GM11168 (cell line): ENCODE data around the gene SCO2.

Experiments
- in situ Hi-C: fragments of 300-500 bp; cut with MboI; formaldehyde crosslinking; loops from one replicate; pipeline ENCODE4 v1.12.0; 2022; ENCODE audit warnings: low sequenced_read_pairs; ENCODE audit not compliant: unreplicated experiment

The SCO2 gene

GRCh38 chr22:50525104-50525857 lies at the start of gene SCO2:
Gene SCO2 (minus strand): TSS chr22:50525598. CDS start chr22:50524411, 1,187 bp downstream.
- in situ Hi-C loops = no loop called here

- in situ Hi-C loops = no loop called here
These were observed 49.0 kb upstream of the SCO2 start for GRCh38 chr22:50574383-50574755.

- in situ Hi-C loops = no loop called here
These were observed 48.3 kb upstream of the SCO2 start for GRCh38 chr22:50573491-50574382.

- in situ Hi-C loops = no loop called here
These were observed 47.6 kb upstream of the SCO2 start for GRCh38 chr22:50572965-50573364.

- in situ Hi-C loops = no loop called here
These were observed 46.1 kb upstream of the SCO2 start for GRCh38 chr22:50571264-50572175.

- in situ Hi-C loops = no loop called here
These were observed 45.5 kb upstream of the SCO2 start for GRCh38 chr22:50570861-50571260.

GRCh38 chr22:50569896-50570535 lies 44.6 kb upstream of the SCO2 start:
- in situ Hi-C loops = no loop called here

GRCh38 chr22:50569041-50569459 lies 43.7 kb upstream of the SCO2 start:
- in situ Hi-C loops = no loop called here

- in situ Hi-C loops = no loop called here
These were observed 43.2 kb upstream of the SCO2 start for GRCh38 chr22:50568626-50569025.

GRCh38 chr22:50567721-50568252 lies 42.4 kb upstream of the SCO2 start:
- in situ Hi-C loops = no loop called here

- in situ Hi-C loops = no loop called here
These were observed 38.9 kb upstream of the SCO2 start for GRCh38 chr22:50564289-50564688.

- in situ Hi-C loops = no loop called here
These were observed 38.2 kb upstream of the SCO2 start for GRCh38 chr22:50563413-50564160.

GRCh38 chr22:50562523-50563412 lies 37.4 kb upstream of the SCO2 start, which contains the start of gene SYCE3:
Gene SYCE3 (minus strand): TSS chr22:50562919. CDS start chr22:50556405, 6,514 bp downstream.
- in situ Hi-C loops = no loop called here

GRCh38 chr22:50561401-50562358 lies 36.3 kb upstream of the SCO2 start:
- in situ Hi-C loops = no loop called here

- in situ Hi-C loops = no loop called here
These were observed 34.6 kb upstream of the SCO2 start for GRCh38 chr22:50560034-50560433.

GRCh38 chr22:50556703-50557102 lies 31.3 kb upstream of the SCO2 start:
- in situ Hi-C loops = no loop called here

GRCh38 chr22:50553310-50553709 lies 27.9 kb upstream of the SCO2 start:
- in situ Hi-C loops = no loop called here
